Vagina (tissue), 2 donors: ENCODE data around the gene NRGN.
"Not testable (repeated sequence)": the region's sequence is repeated elsewhere in the genome, so short reads cannot be mapped to it uniquely, and the experiment has no call there.

ENCODE experiments used
- CTCF ChIP-seq, 3 experiments: fragments of 450-650 bp in 2 of 3; fragments of 200-600 bp in 1 of 3; sonication (generic) in 1 of 3; IDR thresholded peaks; one replicate each; pipeline ENCODE4 v1.5.1; 2017 to 2019; ENCODE audit warnings: antibody characterized with exemption in 3 of 3, mild to moderate bottlenecking in 2 of 3, moderate library complexity in 2 of 3
- POLR2A ChIP-seq, 2 donors: fragments of 450-650 bp; IDR thresholded peaks; one replicate each; pipeline ENCODE4 v1.6.1; 2017; ENCODE audit warnings: antibody characterized with exemption in 2 of 2, mild to moderate bottlenecking in 2 of 2, moderate library complexity in 2 of 2
- POLR2AphosphoS5 ChIP-seq, 2 donors: sonication (generic); formaldehyde crosslinking; IDR thresholded peaks; one replicate each; pipeline ENCODE4 v1.9.0; 2017; ENCODE audit warnings: antibody characterized with exemption in 2 of 2, mild to moderate bottlenecking in 2 of 2, low read depth in 1 of 2; ENCODE audit not compliant: insufficient read depth in 1 of 2

- not testable (repeated sequence) for TF ChIP-seq CTCF (IDR thresholded peaks at IDR 0.05); POLR2AphosphoS5 (IDR thresholded peaks at IDR 0.05; ENCODE audit: insufficient read depth in 1 of 2, low read depth in 1 of 2); POLR2A (IDR thresholded peaks at IDR 0.05)
These were observed 31.2 kb downstream of the NRGN start for GRCh38 chr11:124770959-124771358.
